ENCODE data around the gene CKB.
A peak's percentile ranks its signal among the peaks of the same experiment; 100 is the strongest.

CKB gene

DNA sequence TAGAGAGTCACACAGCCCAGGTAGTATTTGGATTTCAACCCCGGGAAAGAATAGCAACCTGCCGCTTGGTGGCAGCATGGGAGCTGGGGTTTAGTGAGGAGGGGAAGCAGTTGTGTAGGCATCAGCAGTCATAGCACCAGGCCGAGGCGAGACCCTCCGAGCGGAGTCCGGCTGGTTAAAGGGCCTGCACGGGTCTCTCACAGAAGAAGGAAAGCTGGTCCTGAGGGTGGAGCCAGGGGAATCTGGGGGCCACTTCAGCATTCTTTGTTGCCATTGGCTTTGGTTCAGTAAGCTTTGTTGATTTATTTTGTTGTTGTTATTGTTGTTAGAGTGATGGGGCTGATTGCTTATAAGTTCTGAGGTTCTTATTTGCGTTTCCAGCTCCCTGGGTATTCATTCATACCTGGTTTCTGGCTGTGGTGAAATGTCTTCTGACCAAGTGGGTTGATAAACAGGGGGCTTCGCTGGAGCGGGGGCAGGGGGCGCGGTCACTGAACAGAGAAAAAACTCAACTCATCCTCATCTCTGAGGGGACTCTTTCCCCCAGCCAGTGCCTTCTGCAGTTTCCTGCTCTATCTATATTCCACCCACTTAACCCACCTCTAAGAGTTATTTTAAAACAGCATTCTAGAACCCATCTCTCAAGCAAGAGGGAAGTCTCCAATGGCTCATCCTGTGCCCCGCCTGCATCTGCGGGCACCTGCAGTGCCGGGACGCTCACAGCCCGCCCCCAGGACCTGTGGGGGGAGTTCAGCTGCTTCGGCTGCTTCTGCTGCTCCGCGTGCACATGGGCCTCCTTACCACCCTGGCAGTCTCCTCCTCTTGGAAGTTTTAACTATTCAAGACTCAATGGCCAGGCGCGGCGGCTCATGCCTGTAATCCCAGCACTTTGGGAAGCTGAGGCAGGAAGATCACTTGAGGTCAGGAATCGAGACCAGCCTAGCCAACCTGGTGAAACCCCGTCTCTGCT lies 11.6 kb downstream of the CKB start:
- no peak for DNase-seq (ENCODE audit: low read depth)

- no peak for DNase-seq (ENCODE audit: low read depth)
Observed at GRCh38 chr14:103509864-103510723, 12.5 kb downstream of the CKB start.

- DNase-seq (ENCODE audit: low read depth), result no peak
Observed at GRCh38 chr14:103508521-103509329, 13.9 kb downstream of the CKB start.

DNA sequence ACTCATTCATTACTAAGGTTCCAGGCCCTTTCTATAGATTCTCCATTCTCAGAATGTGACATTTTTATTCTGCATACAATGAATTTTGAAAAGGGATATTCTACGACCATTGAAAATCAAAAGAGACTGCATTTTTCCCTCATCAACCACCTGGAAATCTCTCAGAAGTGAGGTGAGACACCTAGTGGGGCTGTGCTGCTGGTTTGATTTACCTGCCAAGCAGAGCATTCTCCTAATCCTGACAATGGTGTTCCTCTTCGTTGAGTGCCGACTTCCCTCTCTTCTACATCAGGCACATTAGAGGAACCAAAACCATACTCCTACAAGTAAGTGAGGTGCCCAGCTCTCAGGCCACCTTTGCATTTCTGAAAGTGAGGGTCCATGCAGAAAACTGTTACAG lies 14.9 kb downstream of the CKB start:
- DNase-seq (ENCODE audit: low read depth), result no peak

DNA sequence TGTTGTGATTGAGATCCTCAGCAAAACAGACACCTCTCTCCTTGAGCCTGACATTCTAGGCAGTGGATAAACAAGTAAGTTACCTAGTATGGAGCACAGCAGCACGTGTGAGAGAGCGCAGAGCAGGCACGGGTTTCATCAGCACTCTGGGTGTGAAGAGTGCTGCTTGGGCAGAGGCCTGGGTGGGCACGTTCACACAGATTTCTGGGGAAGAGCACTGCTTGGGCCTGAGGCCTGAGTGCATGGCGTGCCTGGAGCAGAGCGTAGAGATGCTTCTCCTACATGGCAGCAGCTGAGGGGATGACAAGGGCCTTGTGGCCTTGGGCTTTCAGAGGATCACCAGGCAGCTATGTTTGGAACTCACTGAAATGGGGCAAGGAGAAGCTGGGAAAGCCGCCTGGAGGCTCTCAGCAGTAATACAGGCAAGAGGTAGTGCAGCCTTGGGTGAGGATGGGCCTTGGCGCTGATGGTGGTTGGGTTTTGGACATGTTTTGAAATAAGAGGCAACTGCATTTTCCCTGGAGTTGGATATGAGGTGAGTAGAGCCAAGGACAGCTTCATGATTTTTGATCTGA lies 17.6 kb downstream of the CKB start:
- no peak for DNase-seq (ENCODE audit: low read depth)

DNA sequence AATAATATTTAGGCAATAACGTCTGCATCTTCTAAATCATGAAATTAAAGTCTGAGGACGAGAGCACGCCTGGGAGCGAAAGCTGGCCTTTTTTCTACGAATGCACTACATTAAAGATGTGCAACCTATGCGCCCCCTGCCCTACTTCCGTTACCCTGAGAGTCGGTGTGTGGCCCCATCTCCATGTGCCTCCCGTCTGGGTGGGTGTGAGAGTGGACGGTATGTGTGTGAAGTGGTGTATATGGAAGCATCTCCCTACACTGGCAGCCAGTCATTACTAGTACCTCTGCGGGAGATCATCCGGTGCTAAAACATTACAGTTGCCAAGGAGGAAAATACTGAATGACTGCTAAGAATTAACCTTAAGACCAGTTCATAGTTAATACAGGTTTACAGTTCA lies 19.3 kb downstream of the CKB start:
- DNase-seq (ENCODE audit: low read depth), result no peak

GRCh38 chr14:103502877-103503276 lies 19.8 kb downstream of the CKB start:
- no peak for DNase-seq (ENCODE audit: low read depth)

DNA sequence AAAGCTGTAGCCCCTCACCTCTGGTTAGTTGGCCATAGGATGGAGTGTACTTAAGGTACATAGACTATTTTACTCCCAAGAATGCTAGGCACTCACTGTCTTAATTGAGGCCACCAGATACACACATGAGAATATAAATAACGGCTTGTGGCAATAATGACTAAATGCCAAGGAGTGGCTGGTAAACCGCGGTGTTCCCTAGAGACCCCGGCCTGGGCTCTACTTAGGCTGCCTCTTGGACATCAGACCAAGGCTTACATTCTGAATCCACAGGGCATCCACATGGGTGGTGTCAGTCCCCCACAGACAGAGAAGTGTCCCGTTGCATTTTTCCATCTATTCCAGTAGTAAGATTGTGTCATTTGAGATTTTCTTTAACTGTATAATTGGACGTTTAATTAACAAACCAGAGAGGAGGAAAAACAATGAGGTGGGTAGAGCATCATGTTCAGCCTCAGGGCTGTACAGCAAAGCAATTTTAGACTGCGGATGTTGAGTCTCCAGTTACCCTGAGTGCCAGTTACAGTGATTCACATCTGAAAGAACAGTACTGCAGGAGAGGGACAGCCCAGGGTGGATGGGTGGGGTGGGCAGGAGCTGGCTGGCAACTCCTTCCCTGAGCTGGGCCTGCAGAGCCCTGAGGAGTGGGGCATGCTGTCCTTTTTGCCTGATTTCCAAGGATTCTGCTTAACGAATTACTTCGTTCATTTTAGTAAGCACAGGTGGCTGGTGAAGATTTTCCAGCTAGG lies 20.5 kb downstream of the CKB start:
- DNase-seq (ENCODE audit: low read depth), result no peak

DNA sequence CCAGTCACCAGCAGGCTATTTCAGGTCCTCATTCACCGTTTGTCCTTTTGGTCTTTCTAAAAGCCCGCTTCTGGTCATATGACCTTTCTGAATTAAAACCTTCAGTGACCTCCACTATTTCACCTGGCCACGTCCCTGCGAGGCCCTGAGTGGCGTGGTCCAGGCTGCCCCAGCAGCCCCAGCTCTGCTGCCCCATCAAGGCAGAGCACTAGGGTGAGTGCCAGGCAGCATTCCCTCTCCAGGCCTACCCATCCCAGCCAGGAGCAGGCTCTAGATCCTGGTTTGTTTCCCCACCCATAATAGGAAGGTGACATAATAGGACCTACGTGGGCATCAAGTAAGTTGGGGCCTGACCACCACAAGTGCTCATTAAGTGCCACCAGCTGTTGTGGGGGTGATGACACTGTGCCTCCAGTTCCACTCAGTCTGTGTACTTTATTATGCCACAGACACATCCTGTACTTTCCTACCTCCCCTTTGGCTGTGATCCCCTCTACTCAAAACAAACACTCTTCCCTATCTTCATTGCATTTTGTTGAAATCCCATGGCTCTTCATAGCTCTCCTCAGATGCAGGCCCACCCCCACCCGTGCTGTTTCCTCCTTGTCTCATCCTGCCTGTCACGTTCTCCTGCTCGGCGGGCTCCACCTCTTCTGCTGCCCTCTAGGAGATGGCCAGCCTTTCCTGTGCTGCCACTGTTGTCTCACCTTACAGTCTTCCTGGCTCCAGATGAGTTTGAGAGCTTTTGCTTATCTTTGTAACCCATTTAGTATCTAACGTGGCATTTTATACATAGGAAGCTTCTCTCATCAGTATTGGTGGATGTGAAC lies 21.4 kb downstream of the CKB start:
- DNase-seq (ENCODE audit: low read depth), result no peak

- DNase-seq (ENCODE audit: low read depth), result peak; percentile 59
Observed at GRCh38 chr14:103500148-103500990, 22.3 kb downstream of the CKB start.

- DNase-seq (ENCODE audit: low read depth), result no peak
Observed at GRCh38 chr14:103499709-103500108, 22.9 kb downstream of the CKB start.

DNA sequence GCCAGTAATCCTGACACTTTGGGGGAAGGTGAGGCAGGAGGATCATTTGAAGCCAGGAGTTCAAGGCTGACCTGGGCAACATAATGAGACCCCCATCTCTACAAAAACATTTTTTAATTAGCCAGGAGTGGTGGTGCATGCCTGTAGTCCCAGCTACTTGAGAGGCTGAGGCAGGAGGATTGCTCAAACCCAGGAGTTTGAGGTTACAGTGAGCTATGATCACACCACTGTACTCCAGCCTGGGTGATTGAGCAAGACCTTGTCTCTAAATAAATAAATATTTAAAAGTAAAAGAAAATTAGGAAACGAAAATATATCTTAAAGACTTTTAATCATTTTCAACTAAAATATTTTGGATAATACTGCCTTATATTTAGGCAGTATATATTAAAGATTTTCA lies 25.9 kb downstream of the CKB start:
- DNase-seq (ENCODE audit: low read depth), result no peak

- no peak for DNase-seq (ENCODE audit: low read depth)
Observed at GRCh38 chr14:103495854-103496253, 26.8 kb downstream of the CKB start.

- DNase-seq (ENCODE audit: low read depth), result no peak
Observed at GRCh38 chr14:103492156-103492925, 30.3 kb downstream of the CKB start.

DNA sequence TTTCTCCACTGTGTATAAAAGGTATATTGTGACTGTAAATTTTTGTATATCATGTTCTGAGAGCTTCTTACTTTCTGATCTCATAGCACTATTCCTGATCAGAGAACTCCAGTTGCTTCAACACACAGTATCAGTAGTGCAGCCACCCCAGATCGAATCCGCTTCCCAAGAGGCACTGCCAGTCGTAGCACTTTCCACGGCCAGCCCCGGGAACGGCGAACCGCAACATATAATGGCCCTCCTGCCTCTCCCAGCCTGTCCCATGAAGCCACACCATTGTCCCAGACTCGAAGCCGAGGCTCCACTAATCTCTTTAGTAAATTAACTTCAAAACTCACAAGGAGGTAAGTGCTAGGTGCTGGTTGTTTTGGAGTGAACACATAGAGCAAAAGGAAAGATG lies 30.9 kb downstream of the CKB start:
- DNase-seq (ENCODE audit: low read depth), result no peak

DNA sequence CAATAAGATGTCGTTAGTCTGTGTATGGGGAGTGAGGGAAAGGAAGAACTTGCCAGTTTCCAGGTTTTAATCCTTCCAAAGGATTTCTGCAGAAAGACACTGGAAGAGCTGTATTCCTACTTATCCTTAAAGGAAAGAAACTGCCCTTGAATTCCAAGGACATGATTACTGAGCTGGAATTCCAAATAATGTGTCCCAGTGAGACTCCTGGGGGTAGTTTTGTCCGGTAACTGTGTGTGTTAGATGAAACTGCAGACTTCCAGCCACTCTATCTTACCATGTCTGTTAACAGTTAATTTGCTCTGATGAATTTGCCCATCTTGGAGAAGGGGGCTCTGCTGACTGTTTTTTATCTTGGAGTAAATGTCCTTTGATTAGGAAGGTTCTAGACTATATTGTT lies 33.0 kb downstream of the CKB start:
- DNase-seq (ENCODE audit: low read depth), result no peak

GRCh38 chr14:103488960-103489359 lies 33.7 kb downstream of the CKB start:
- DNase-seq (ENCODE audit: low read depth), result no peak

- no peak for DNase-seq (ENCODE audit: low read depth)
Observed at GRCh38 chr14:103488071-103488470, 34.6 kb downstream of the CKB start.
